HepG2 (cell line): ENCODE data around the gene TBC1D1. TPM values are rescaled to one million over a fixed set of nuclear protein-coding genes. Genes with fewer than 3 reads are reported as not detected.

Experiments used
- FOXA1 ChIP-seq, 2 experiments: fragments of 450-650 bp in 1 of 2; sonication (generic) in 1 of 2; formaldehyde crosslinking in 1 of 2; IDR thresholded peaks; 2 replicates each; pipeline versions ENCODE4 v1.4.0 to v1.6.1; 2016 to 2020; ENCODE audit warnings: missing genetic modification reagents in 1 of 2
- HIVEP1 ChIP-seq: sonication (generic); formaldehyde crosslinking; IDR thresholded peaks from 2 replicates; pipeline ENCODE4 v1.4.0; 2020; ENCODE audit warnings: mild to moderate bottlenecking, missing genetic modification reagents
- MTA1 ChIP-seq: sonication (generic); formaldehyde crosslinking; IDR thresholded peaks from 2 replicates; pipeline ENCODE4 v1.4.0; 2020; ENCODE audit warnings: missing genetic modification reagents, mild to moderate bottlenecking, borderline replicate concordance
- NAIF1 ChIP-seq: sonication (generic); formaldehyde crosslinking; IDR thresholded peaks from 2 replicates; pipeline ENCODE4 v1.5.0; 2020; ENCODE audit warnings: mild to moderate bottlenecking, missing genetic modification reagents, borderline replicate concordance
- NCOA5 ChIP-seq: sonication (generic); formaldehyde crosslinking; IDR thresholded peaks from 2 replicates; pipeline ENCODE4 v1.4.0; 2020; ENCODE audit warnings: missing genetic modification reagents
- NR2C2 ChIP-seq: sonication (generic); formaldehyde crosslinking; IDR thresholded peaks from 2 replicates; pipeline ENCODE4 v1.4.0; 2020; ENCODE audit warnings: missing genetic modification reagents, mild to moderate bottlenecking, moderate library complexity, borderline replicate concordance
- SMARCC2 ChIP-seq: fragments of 450-650 bp; IDR thresholded peaks from 2 replicates; pipeline ENCODE4 v1.6.1; 2017; ENCODE audit warnings: antibody characterized with exemption, mild to moderate bottlenecking
- ZKSCAN1 ChIP-seq: fragments of 150-350 bp; IDR thresholded peaks from 2 replicates; pipeline ENCODE4 v1.6.1; 2014; ENCODE audit warnings: low read length
- ZNF263 ChIP-seq: sonication (generic); formaldehyde crosslinking; IDR thresholded peaks from 2 replicates; pipeline ENCODE4 v1.4.0; 2020; ENCODE audit warnings: missing genetic modification reagents
- ZNF44 ChIP-seq: sonication (generic); formaldehyde crosslinking; IDR thresholded peaks from 2 replicates; pipeline ENCODE4 v1.5.1; 2020; ENCODE audit warnings: mild to moderate bottlenecking, missing genetic modification reagents
- ZNF558 ChIP-seq: sonication (generic); formaldehyde crosslinking; IDR thresholded peaks from 2 replicates; pipeline ENCODE4 v1.9.0; 2022; ENCODE audit warnings: mild to moderate bottlenecking, missing genetic modification reagents, borderline replicate concordance
- ZNF879 ChIP-seq: sonication (generic); formaldehyde crosslinking; IDR thresholded peaks from 2 replicates; pipeline ENCODE4 v1.8.1; 2023; ENCODE audit warnings: missing genetic modification reagents
- polyA plus RNA-seq, 8 experiments: library from polyadenylated mRNA; depleted of rRNA in 3 of 8; stranded (reverse) in 7 of 8; unstranded in 1 of 8; fragments of >200 nt; fragmentation: Illumina TruSeq in 4 of 8; extraction: Trizol in 4 of 8; gene quantifications; 2 replicates each; pipeline versions ENCODE4 v1.2.1 to v1.2.3, GENCODE V29; 2011 to 2016; ENCODE audit warnings: low read depth in 4 of 8, missing spikeins in 1 of 8, mixed read lengths in 1 of 8; ENCODE audit not compliant: insufficient read depth in 1 of 8
- total RNA-seq, 5 experiments: library from RNA; depleted of rRNA; stranded (reverse); fragments of >200 nt; fragmentation: Illumina TruSeq; extraction: Trizol; gene quantifications; 2 replicates each; pipeline ENCODE4 v1.2.3, GENCODE V29; 2016; ENCODE audit warnings: low read depth in 1 of 5
- TF ChIP-seq, protein P1 (sequence below): sonication (generic); formaldehyde crosslinking; IDR thresholded peaks from 2 replicates; pipeline ENCODE4 v1.4.0; 2020; ENCODE audit warnings: missing genetic modification reagents
- TF ChIP-seq, protein P2 (sequence below): sonication (generic); formaldehyde crosslinking; IDR thresholded peaks from 2 replicates; pipeline ENCODE4 v1.4.0; 2020; ENCODE audit warnings: mild to moderate bottlenecking, missing genetic modification reagents
- TF ChIP-seq, protein P3 (sequence below): sonication (generic); formaldehyde crosslinking; IDR thresholded peaks from 2 replicates; pipeline ENCODE4 v1.4.0; 2020; ENCODE audit warnings: mild to moderate bottlenecking, missing genetic modification reagents

Gene TBC1D1
- total and polyA plus RNA-seq, 2 of the 13 experiments (the other 11 are each of a cell fraction or from before 2014, with no cell fraction given), result 37.3 to 62.8 TPM

DNA sequence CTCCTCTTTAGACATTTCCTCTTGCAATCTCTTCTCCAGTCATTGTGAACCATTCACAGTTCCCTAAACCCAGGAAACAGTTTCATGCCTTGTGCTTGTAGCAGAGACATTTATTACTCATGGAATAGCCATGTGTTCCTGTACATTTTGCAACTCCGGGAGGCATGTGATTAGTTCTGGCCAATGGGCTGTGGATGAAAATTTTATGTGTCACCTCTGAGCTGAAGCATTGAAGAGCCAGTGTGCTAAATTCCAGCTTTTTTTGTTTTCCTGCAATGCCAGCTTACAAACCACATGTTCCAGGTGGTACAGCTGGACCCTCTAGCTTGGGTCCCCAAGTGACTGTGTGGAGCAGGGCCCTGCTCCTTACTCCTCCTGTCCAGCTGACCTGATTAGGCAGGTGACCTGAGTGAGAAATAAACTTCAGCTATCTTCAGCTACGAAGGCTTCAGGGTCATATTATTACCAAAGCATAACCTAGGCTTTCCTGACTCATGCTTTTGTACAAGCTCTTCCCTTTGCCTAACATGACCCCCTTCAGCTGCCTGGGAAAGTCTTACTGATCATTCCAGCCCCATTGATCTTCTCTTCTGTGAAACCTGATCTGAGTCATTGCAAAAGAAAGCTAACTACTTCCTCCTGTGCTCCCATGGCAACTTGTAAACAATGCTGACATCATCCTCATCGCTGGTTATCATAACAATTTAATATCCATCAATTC is 269.8 kb downstream of the TBC1D1 start (continued):
- TF ChIP-seq NCOA5 (CRISPR knock-in tag) (no peak), ZNF879 (CRISPR knock-in tag) (no peak), SMARCC2 (no peak), NAIF1 (no peak), MTA1 (CRISPR knock-in tag) (no peak), ZNF558 (CRISPR knock-in tag) (no peak), ZNF263 (CRISPR knock-in tag) (no peak), ZNF44 (peak; percentile 40; the same call in 1 of the 2 replicates), HIVEP1 (CRISPR knock-in tag) (no peak), FOXA1 (IDR thresholded peaks at IDR 0.05) (no peak), FOXA1 (CRISPR knock-in tag; IDR thresholded peaks at IDR 0.05) (peak; percentile 72), ZKSCAN1 (no peak), NR2C2 (CRISPR knock-in tag) (peak; percentile 58; the same call in 1 of the 2 replicates)
- TF ChIP-seq, protein P1, sequence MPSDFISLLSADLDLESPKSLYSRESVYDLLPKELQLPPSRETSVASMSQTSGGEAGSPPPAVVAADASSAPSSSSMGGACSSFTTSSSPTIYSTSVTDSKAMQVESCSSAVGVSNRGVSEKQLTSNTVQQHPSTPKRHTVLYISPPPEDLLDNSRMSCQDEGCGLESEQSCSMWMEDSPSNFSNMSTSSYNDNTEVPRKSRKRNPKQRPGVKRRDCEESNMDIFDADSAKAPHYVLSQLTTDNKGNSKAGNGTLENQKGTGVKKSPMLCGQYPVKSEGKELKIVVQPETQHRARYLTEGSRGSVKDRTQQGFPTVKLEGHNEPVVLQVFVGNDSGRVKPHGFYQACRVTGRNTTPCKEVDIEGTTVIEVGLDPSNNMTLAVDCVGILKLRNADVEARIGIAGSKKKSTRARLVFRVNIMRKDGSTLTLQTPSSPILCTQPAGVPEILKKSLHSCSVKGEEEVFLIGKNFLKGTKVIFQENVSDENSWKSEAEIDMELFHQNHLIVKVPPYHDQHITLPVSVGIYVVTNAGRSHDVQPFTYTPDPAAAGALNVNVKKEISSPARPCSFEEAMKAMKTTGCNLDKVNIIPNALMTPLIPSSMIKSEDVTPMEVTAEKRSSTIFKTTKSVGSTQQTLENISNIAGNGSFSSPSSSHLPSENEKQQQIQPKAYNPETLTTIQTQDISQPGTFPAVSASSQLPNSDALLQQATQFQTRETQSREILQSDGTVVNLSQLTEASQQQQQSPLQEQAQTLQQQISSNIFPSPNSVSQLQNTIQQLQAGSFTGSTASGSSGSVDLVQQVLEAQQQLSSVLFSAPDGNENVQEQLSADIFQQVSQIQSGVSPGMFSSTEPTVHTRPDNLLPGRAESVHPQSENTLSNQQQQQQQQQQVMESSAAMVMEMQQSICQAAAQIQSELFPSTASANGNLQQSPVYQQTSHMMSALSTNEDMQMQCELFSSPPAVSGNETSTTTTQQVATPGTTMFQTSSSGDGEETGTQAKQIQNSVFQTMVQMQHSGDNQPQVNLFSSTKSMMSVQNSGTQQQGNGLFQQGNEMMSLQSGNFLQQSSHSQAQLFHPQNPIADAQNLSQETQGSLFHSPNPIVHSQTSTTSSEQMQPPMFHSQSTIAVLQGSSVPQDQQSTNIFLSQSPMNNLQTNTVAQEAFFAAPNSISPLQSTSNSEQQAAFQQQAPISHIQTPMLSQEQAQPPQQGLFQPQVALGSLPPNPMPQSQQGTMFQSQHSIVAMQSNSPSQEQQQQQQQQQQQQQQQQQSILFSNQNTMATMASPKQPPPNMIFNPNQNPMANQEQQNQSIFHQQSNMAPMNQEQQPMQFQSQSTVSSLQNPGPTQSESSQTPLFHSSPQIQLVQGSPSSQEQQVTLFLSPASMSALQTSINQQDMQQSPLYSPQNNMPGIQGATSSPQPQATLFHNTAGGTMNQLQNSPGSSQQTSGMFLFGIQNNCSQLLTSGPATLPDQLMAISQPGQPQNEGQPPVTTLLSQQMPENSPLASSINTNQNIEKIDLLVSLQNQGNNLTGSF (CRISPR knock-in tag), result no peak
- TF ChIP-seq, protein P2, sequence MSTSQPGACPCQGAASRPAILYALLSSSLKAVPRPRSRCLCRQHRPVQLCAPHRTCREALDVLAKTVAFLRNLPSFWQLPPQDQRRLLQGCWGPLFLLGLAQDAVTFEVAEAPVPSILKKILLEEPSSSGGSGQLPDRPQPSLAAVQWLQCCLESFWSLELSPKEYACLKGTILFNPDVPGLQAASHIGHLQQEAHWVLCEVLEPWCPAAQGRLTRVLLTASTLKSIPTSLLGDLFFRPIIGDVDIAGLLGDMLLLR, result no peak
- TF ChIP-seq, protein P3, sequence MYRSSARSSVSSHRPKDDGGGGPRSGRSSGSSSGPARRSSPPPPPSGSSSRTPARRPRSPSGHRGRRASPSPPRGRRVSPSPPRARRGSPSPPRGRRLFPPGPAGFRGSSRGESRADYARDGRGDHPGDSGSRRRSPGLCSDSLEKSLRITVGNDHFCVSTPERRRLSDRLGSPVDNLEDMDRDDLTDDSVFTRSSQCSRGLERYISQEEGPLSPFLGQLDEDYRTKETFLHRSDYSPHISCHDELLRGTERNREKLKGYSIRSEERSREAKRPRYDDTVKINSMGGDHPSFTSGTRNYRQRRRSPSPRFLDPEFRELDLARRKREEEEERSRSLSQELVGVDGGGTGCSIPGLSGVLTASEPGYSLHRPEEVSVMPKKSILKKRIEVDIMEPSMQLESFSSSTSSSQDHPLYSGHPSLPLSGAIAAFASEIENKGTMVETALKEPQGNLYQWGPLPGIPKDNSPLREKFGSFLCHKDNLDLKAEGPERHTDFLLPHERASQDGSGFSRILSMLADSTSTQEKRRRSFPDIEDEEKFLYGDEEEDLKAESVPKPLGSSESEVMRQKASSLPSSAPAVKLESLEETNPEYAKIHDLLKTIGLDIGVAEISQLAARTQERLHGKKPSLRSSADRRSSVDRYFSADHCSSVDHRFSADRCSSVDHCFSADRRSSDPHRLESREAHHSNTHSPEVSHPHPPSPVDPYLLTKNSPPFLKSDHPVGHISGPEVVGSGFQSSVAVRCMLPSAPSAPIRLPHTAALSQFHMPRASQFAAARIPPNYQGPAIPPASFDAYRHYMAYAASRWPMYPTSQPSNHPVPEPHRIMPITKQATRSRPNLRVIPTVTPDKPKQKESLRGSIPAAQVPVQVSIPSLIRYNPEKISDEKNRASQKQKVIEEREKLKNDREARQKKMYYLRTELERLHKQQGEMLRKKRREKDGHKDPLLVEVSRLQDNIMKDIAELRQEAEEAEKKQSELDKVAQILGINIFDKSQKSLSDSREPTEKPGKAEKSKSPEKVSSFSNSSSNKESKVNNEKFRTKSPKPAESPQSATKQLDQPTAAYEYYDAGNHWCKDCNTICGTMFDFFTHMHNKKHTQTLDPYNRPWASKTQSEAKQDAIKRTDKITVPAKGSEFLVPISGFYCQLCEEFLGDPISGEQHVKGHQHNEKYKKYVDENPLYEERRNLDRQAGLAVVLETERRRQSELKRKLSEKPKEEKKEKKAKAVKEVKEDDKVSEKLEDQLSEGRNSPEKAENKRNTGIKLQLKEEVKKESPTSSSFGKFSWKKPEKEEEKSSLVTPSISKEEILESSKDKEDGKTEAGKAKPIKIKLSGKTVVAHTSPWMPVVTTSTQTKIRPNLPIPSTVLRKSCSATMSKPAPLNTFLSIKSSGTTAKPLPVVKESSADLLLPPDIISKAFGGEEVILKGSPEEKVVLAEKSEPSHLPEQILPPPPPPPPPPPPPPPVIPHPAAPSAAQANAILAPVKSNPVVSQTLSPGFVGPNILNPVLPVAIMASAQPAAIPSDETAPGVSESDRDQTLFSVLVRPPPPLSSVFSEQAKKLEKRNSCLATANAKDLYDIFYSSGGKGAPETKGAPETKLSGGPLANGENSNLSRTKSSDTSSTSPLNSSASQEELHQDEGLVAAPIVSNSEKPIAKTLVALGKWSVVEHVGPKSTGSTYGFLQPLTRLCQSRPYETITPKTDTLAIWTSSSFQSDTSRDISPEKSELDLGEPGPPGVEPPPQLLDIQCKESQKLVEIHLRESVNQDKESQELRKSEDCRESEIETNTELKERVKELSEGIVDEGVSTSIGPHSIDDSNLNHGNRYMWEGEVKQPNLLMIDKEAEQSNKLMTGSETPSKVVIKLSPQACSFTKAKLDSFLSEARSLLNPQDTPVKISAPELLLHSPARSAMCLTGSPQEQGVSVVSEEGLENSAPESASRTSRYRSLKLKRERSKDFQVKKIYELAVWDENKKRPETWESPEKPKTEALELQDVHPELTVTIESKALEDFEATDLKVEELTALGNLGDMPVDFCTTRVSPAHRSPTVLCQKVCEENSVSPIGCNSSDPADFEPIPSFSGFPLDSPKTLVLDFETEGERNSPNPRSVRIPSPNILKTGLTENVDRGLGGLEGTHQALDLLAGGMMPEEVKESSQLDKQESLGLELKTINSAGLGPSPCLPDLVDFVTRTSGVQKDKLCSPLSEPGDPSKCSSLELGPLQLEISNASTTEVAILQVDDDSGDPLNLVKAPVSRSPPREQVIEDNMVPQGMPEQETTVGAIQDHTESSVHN (CRISPR knock-in tag), result no peak
